Large intestine (tissue), 12 donors: ENCODE measurements around the gene CNNM3. TPM values are rescaled to one million over a fixed set of nuclear protein-coding genes. Genes with fewer than 3 reads are reported as not detected.

Experiments used
- DNase-seq, 2 donors: peaks; one replicate each; pipeline versions ENCODE4 v3.0.0 to v3.0.0-alpha.2; 2013
- H3K27ac ChIP-seq: one replicate; pipeline ENCODE4 v1.5.1; 2013; ENCODE audit warnings: low read length
- H3K27me3 ChIP-seq: 2 replicates; pipeline ENCODE4 v1.6.1; 2013; ENCODE audit warnings: low read length; ENCODE audit not compliant: control insufficient read depth, insufficient read depth
- H3K36me3 ChIP-seq: 2 replicates; pipeline ENCODE4 v1.6.1; 2013; ENCODE audit warnings: low read length; ENCODE audit not compliant: control insufficient read depth, insufficient read depth
- H3K4me1 ChIP-seq: one replicate; pipeline ENCODE4 v1.6.1; 2013; ENCODE audit warnings: low read length; ENCODE audit not compliant: control insufficient read depth, insufficient read depth
- H3K4me3 ChIP-seq: one replicate; pipeline ENCODE4 v1.5.1; 2013; ENCODE audit warnings: low read length
- H3K9me3 ChIP-seq: one replicate; pipeline ENCODE4 v1.6.1; 2013; ENCODE audit warnings: mild to moderate bottlenecking, low read depth, low read length, moderate library complexity; ENCODE audit not compliant: control insufficient read depth
- WGBS: methylation state at CpG from one replicate; pipeline ENCODE4 v1.1.5; 2013; ENCODE audit warnings: low lambda C conversion rate; ENCODE audit not compliant: insufficient coverage; 5-methylcytosine and 5-hydroxymethylcytosine counted together
- long read RNA-seq, 11 donors: transcript quantifications; one replicate each; lab custom pipeline, GENCODE V29; 2026
- polyA plus RNA-seq: library from polyadenylated mRNA; unstranded; fragments of 120-200 nt; gene quantifications from one replicate; pipeline ENCODE4 v1.2.1, GENCODE V29; 2013

The CNNM3 gene
- polyA plus RNA-seq = 35.0 TPM
- long read RNA-seq, donor 1, partial matches to known transcripts = 8 of 10 reads
- long read RNA-seq, donor 1, other reads (novel, unspliced or antisense) = 0 of 10 reads
- long read RNA-seq, donor 2, transcript CNNM3-201 (8 exons, 3,447 nt) = major isoform, 6 of 6 reads
- long read RNA-seq, donor 2, partial matches to known transcripts = 0 of 6 reads
- long read RNA-seq, donor 2, other reads (novel, unspliced or antisense) = 0 of 6 reads
- long read RNA-seq, donor 3 = 0 reads
- long read RNA-seq, donor 4 = 0 reads
- long read RNA-seq, donor 5, partial matches to known transcripts = 0 of 3 reads
- long read RNA-seq, donor 5, other reads (novel, unspliced or antisense) = 0 of 3 reads
- long read RNA-seq, donor 6, partial matches to known transcripts = 10 of 14 reads
- long read RNA-seq, donor 6, other reads (novel, unspliced or antisense) = 0 of 14 reads
- long read RNA-seq, donor 7, transcript CNNM3-201 (8 exons, 3,447 nt) = major isoform, 5 of 5 reads
- long read RNA-seq, donor 7, partial matches to known transcripts = 0 of 5 reads
- long read RNA-seq, donor 7, other reads (novel, unspliced or antisense) = 0 of 5 reads
- long read RNA-seq, donor 8, partial matches to known transcripts = 0 of 1 reads
- long read RNA-seq, donor 8, other reads (novel, unspliced or antisense) = 0 of 1 reads
- long read RNA-seq, donor 9, transcript CNNM3-201 (8 exons, 3,447 nt) = major isoform, 6 of 17 reads
- long read RNA-seq, donor 9, partial matches to known transcripts = 11 of 17 reads
- long read RNA-seq, donor 9, other reads (novel, unspliced or antisense) = 0 of 17 reads
- long read RNA-seq, donor 10, transcript CNNM3-201 (8 exons, 3,447 nt) = major isoform, 6 of 24 reads
- long read RNA-seq, donor 10, partial matches to known transcripts = 18 of 24 reads
- long read RNA-seq, donor 10, other reads (novel, unspliced or antisense) = 0 of 24 reads
- long read RNA-seq, donor 11, transcript CNNM3-201 (8 exons, 3,447 nt) = major isoform, 6 of 15 reads
- long read RNA-seq, donor 11, partial matches to known transcripts = 9 of 15 reads
- long read RNA-seq, donor 11, other reads (novel, unspliced or antisense) = 0 of 15 reads

- H3K27ac ChIP-seq = peak within 1 kb of the TSS; percentile 86
- H3K9me3 ChIP-seq = no peaks in the 10 kb centered on the region
- DNase-seq = peak; percentile 92 to 97
- no CpG with 5 or more reads among the region's 103 CpGs for WGBS
- H3K4me3 ChIP-seq = peak within 1 kb of the TSS; percentile 77
- peaks cover 15% of the 10 kb centered on the region for H3K36me3 ChIP-seq
- H3K27me3 ChIP-seq = no peaks in the 10 kb centered on the region
- H3K4me1 ChIP-seq = peaks cover 56% of the 10 kb centered on the region
Observed at GRCh38 chr2:96816127-96816835, at the start of gene CNNM3. CNNM3 (plus strand) TSS chr2:96816268; CDS start chr2:96816278, 10 bp downstream.

- Histone ChIP-seq H3K36me3 (no peaks in the 10 kb centered on the region), H3K4me1 (peaks cover 63% of the 10 kb centered on the region), H3K27me3 (no peaks in the 10 kb centered on the region), H3K9me3 (no peaks in the 10 kb centered on the region), H3K27ac (peak overlapping the region; percentile 80), H3K4me3 (peak overlapping the region; percentile 3)
- WGBS = no CpG with 5 or more reads among the region's 9 CpGs
- DNase-seq = peak in 1 of 2 donors; percentile 71
Observed at GRCh38 chr2:96767135-96767871, 48.8 kb upstream of the CNNM3 start.

GRCh38 chr2:96768083-96768561 is 47.9 kb upstream of the CNNM3 start:
- peaks cover 62% of the 10 kb centered on the region for H3K4me1 ChIP-seq
- H3K9me3 ChIP-seq = no peaks in the 10 kb centered on the region
- no peaks in the 10 kb centered on the region for H3K27me3 ChIP-seq
- DNase-seq = peak in 1 of 2 donors; percentile 78
- H3K36me3 ChIP-seq = no peaks in the 10 kb centered on the region
- H3K4me3 ChIP-seq = no peak overlapping the region
- peak overlapping the region; percentile 80 for H3K27ac ChIP-seq
- WGBS = 67% methylated on average over 1 of the region's 8 CpGs

GRCh38 chr2:96769814-96770213 is 46.3 kb upstream of the CNNM3 start:
- peaks cover 63% of the 10 kb centered on the region for H3K4me1 ChIP-seq
- DNase-seq = no peak
- no CpG with 5 or more reads among the region's 7 CpGs for WGBS
- no peaks in the 10 kb centered on the region for H3K36me3 ChIP-seq
- no peak overlapping the region for H3K4me3 ChIP-seq
- H3K27ac ChIP-seq = no peak overlapping the region
- H3K27me3 ChIP-seq = no peaks in the 10 kb centered on the region
- no peaks in the 10 kb centered on the region for H3K9me3 ChIP-seq

- WGBS = 40% methylated on average over 1 of the region's 25 CpGs
- DNase-seq = no peak
- H3K4me1 ChIP-seq = peaks cover 58% of the 10 kb centered on the region
- H3K9me3 ChIP-seq = no peaks in the 10 kb centered on the region
- no peaks in the 10 kb centered on the region for H3K27me3 ChIP-seq
- H3K4me3 ChIP-seq = no peak overlapping the region
- H3K36me3 ChIP-seq = no peaks in the 10 kb centered on the region
- H3K27ac ChIP-seq = no peak overlapping the region
Observed at GRCh38 chr2:96770442-96771202, 45.4 kb upstream of the CNNM3 start.

- peak in 1 of 2 donors; percentile 59 for DNase-seq
- Histone ChIP-seq H3K27me3 (no peaks in the 10 kb centered on the region), H3K4me3 (no peak overlapping the region), H3K9me3 (no peaks in the 10 kb centered on the region), H3K36me3 (no peaks in the 10 kb centered on the region), H3K27ac (no peak overlapping the region), H3K4me1 (peaks cover 48% of the 10 kb centered on the region)
- WGBS = no CpG with 5 or more reads among the region's 20 CpGs
Observed at GRCh38 chr2:96771796-96772618, 44.1 kb upstream of the CNNM3 start.

GRCh38 chr2:96772903-96773671 is 43.0 kb upstream of the CNNM3 start:
- H3K9me3 ChIP-seq = no peaks in the 10 kb centered on the region
- no peaks in the 10 kb centered on the region for H3K27me3 ChIP-seq
- no peak for DNase-seq
- no peak overlapping the region for H3K4me3 ChIP-seq
- no peak overlapping the region for H3K27ac ChIP-seq
- H3K36me3 ChIP-seq = no peaks in the 10 kb centered on the region
- WGBS = 90% methylated on average over 2 of the region's 12 CpGs
- H3K4me1 ChIP-seq = peaks cover 38% of the 10 kb centered on the region

- Histone ChIP-seq H3K27me3 (no peaks in the 10 kb centered on the region), H3K9me3 (no peaks in the 10 kb centered on the region), H3K4me1 (peaks cover 30% of the 10 kb centered on the region), H3K36me3 (no peaks in the 10 kb centered on the region), H3K27ac (peak overlapping the region; percentile 67), H3K4me3 (peak overlapping the region; percentile 52)
- peak in 1 of 2 donors; percentile 83 for DNase-seq
- WGBS = no CpG with 5 or more reads among the region's 7 CpGs
Observed at GRCh38 chr2:96773922-96774321, 42.1 kb upstream of the CNNM3 start.
